ENCODE results near the gene KIAA0232. TPM values are rescaled to one million over a fixed set of nuclear protein-coding genes. Genes with fewer than 3 reads are reported as not detected.

KIAA0232 gene
- total RNA-seq, 1 donor from 2014 or later: 28.1 TPM

DNA sequence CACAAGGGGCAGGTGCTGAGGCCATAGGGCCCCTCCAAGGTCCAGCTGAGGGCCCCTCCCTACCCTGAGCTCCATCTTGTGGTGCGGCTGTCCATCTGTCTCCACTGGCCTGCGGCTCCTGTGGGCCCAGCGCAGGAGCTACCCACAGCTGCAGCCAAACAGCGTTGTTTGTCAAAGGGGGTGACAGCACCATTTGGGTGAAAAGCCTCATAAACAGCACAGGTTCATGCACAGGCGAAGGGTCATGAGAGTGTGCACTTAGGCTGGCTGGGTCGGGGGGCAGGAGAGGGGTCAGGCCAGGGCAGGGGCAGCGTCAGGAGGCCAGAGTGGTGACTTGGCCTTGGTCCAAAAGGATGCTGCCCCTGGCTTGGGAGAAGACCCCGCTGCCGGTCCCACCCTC, 34.2 kb upstream of the KIAA0232 start:
- TF ChIP-seq, protein P1, sequence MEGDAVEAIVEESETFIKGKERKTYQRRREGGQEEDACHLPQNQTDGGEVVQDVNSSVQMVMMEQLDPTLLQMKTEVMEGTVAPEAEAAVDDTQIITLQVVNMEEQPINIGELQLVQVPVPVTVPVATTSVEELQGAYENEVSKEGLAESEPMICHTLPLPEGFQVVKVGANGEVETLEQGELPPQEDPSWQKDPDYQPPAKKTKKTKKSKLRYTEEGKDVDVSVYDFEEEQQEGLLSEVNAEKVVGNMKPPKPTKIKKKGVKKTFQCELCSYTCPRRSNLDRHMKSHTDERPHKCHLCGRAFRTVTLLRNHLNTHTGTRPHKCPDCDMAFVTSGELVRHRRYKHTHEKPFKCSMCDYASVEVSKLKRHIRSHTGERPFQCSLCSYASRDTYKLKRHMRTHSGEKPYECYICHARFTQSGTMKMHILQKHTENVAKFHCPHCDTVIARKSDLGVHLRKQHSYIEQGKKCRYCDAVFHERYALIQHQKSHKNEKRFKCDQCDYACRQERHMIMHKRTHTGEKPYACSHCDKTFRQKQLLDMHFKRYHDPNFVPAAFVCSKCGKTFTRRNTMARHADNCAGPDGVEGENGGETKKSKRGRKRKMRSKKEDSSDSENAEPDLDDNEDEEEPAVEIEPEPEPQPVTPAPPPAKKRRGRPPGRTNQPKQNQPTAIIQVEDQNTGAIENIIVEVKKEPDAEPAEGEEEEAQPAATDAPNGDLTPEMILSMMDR (IDR thresholded peaks at IDR 0.05): no peak
- H3K4me1 ChIP-seq: peaks cover 44% of the 10 kb centered on the region
- DNase-seq (peak; percentile 40), ATAC-seq (no peak)
- H3K27ac ChIP-seq: peak overlapping the region; percentile 61
- H3K27me3 ChIP-seq (ENCODE audit: low read depth): no peaks in the 10 kb centered on the region
- no peaks in the 10 kb centered on the region for H3K36me3 ChIP-seq
- H3K4me3 ChIP-seq: no peak overlapping the region
- H3K9me3 ChIP-seq: no peaks in the 10 kb centered on the region
- intact Hi-C loops (cut with DNase I): no loop called here

DNA sequence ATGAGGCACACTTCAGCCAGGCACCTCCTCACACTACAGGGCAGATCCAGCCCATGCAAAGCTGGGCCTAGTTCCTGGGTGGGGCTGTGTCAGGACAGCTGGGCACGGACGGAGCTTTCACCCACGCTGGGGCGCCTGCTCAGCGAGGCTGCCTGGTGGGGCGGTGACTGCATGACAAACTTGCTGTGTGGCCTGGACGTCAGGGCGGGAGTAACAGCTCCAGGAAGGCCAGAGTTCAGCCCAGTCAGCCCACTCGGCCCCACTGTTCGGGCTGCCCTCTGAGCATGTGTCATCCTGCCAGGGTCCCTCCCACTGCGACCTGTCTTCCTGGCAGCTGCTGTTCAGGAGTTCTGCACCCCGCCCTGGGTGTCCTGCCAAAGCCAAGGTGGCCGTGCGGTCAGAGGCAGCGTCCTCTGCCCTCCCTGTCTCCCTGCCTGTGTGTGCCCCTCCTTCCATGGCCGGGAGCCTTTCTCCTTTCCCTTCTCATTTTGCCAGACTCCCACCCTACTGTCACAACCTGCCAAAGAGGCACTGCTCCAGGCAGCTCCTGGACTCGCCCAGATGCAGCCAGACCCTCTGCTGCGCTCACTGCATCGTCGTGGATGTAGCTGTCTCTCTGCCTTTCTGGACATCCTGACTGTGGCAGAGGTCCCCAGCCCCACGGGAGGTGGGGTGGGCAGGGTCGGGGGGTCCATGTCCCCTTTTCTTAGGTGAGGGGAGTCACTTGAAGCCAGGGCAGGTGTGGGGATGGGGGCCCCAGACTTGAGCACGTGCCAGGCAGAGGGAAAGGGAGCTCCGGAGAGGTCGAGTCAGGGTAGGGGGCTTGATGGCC, 33.0 kb upstream of the KIAA0232 start:
- Histone ChIP-seq H3K4me3 (no peak overlapping the region), H3K9me3 (no peaks in the 10 kb centered on the region), H3K4me1 (peaks cover 44% of the 10 kb centered on the region), H3K27ac (peak overlapping the region; percentile 49), H3K36me3 (no peaks in the 10 kb centered on the region), H3K27me3 (ENCODE audit: low read depth) (no peaks in the 10 kb centered on the region)
- peak; percentile 59 to 78 for ATAC-seq
- DNase-seq: peak; percentile 87
- intact Hi-C loops (cut with DNase I): no loop called here
- TF ChIP-seq, protein P1 (IDR thresholded peaks at IDR 0.05): no peak

DNA sequence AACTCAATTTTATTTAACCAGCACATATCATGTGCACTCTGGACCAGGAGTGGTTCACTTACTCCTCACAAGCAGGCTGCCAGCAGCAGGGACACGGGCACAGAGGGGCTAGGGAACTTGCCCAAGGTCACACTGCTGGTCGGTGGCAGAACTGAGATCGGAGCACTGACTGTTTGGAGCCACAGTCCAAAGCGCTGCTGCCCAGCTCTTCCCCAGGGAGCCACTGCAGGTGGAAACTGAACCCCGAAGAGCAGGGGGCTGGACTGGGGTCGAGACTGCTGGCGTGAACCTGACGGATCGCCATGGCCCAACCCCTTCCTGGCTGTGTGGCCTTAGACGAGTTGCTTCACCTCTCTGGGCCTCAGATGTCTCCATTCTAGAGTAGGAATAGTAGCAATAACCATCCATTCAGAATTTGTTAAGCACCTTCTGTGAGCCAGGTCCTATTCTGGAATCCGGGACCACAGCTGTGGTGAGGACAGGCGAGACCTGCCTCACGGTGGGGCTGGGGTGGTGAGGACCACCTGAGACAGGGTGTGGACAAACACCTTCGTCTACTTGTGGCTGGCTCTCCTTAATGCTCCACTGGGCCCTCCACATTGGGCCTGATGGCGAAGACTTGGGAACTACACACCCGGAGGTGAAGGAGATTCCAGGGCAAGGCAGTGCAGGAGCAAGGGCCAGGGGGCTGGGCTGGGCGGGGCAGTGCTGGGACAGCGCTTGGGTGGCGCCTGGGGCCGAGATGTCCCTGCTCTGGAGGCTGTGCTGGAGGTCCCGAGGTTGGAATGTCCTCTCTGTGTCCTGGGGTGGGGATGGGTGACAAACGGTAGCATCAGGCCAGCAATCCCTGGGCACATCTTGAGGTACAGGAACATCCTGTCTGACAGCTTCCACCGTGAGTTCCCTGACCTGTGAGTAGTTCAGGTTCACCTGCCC, 32.0 kb upstream of the KIAA0232 start:
- no peak overlapping the region for H3K4me3 ChIP-seq
- H3K9me3 ChIP-seq: no peaks in the 10 kb centered on the region
- DNase-seq (peak; percentile 41), ATAC-seq (no peak)
- no peaks in the 10 kb centered on the region for H3K27me3 ChIP-seq (ENCODE audit: low read depth)
- H3K4me1 ChIP-seq: peaks cover 44% of the 10 kb centered on the region
- TF ChIP-seq, protein P1 (IDR thresholded peaks at IDR 0.05): no peak
- intact Hi-C loops (cut with DNase I): no loop called here
- H3K27ac ChIP-seq: peak overlapping the region; percentile 49
- no peaks in the 10 kb centered on the region for H3K36me3 ChIP-seq

DNA sequence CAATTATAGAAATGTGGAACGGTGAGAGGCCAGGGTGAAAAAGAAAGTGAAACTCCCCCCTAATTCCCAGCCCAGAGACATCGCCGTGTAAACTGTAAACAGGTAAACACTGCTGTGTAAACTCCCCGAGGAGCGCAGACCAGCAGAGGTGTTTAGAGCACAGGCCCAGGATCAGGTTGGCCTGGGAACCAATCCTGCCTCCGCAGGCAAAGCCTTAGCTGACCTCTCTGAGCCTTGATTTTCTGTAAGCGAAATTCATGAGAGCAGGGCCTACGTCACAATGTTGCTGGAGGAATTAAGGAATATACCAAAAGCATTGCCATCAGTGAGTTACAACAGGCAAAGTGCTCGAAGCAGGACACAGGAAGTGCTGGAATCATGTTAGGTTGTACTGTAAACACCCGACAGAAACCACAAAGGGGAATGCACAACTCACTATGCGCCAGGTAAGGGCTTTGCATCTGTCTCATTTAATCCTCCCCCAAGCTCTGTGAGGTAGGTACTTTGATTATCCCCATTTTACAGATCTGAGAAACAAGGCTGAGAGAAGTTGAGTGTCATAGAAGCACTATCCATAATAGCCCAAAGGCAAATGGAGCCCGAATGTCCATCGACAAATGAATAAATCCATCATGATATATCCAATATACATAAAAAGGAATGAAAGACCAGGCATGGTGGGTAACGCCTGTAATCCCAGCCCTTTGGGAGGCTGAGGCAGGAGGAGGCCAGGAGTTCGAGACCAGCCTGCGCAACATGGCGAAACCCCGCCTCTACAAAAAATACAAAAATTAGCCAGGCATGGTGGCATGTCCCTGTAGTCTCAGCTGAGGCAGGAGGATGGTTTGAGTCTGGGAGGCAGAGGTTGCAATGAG, 30.7 kb upstream of the KIAA0232 start:
- intact Hi-C loops (cut with DNase I): no loop called here
- Histone ChIP-seq H3K9me3 (no peaks in the 10 kb centered on the region), H3K36me3 (no peaks in the 10 kb centered on the region), H3K4me1 (peaks cover 44% of the 10 kb centered on the region), H3K27me3 (ENCODE audit: low read depth) (no peaks in the 10 kb centered on the region), H3K27ac (peak overlapping the region; percentile 34), H3K4me3 (no peak overlapping the region)
- TF ChIP-seq, protein P1 (IDR thresholded peaks at IDR 0.05): no peak
- DNase-seq (peak; percentile 6), ATAC-seq (no peak)

DNA sequence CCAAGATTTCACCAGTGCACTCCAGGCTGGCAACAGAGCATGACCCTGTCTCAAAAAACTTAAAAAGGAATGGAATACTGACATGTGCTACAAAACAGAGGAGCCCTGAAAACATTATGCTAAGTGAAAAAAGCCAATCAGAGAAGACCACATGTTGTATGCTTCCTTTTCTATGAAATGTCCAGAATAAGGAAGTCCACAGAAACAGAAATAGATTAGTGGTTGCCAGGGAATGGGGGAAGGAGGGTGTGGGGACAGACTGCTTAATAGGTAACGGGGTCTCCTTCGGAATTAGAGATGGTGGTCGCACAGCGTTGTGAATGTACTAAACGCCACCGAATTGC, 30.1 kb upstream of the KIAA0232 start:
- DNase-seq (no peak), ATAC-seq (no peak)
- Histone ChIP-seq H3K36me3 (no peaks in the 10 kb centered on the region), H3K9me3 (no peaks in the 10 kb centered on the region), H3K4me3 (no peak overlapping the region), H3K27ac (peak overlapping the region; percentile 63), H3K4me1 (peaks cover 41% of the 10 kb centered on the region), H3K27me3 (ENCODE audit: low read depth) (no peaks in the 10 kb centered on the region)
- intact Hi-C loops (cut with DNase I): no loop called here
- TF ChIP-seq, protein P1 (IDR thresholded peaks at IDR 0.05): no peak
